Bronchial epithelial cell (primary cell): ENCODE measurements around the gene RFTN1. TPM values are rescaled to one million over a fixed set of nuclear protein-coding genes. Genes with fewer than 3 reads are reported as not detected.

Source experiments
- DNase-seq: peaks from one replicate; pipeline ENCODE4 v3.0.0-alpha.2; 2010; ENCODE audit warnings: low read depth
- FAIRE-seq: peaks from 2 replicates; lab custom pipeline; 2011; peaks lifted over from hg19 to GRCh38; lab: Jason Lieb, UNC
- H3K27me3 ChIP-seq: 2 replicates; pipeline ENCODE4 v1.5.1; 2011; ENCODE audit warnings: low read length; ENCODE audit not compliant: control insufficient read depth, insufficient read depth
- H3K36me3 ChIP-seq: 2 replicates; pipeline ENCODE4 v1.5.1; 2011; ENCODE audit warnings: low read length; ENCODE audit not compliant: control insufficient read depth, insufficient read depth
- H3K4me3 ChIP-seq: 2 replicates; pipeline ENCODE4 v1.5.1; 2011; ENCODE audit warnings: mild to moderate bottlenecking, low read depth, low read length, control low read depth
- CTCF ChIP-seq: IDR thresholded peaks from 2 replicates; pipeline ENCODE4 v1.5.1; 2011; ENCODE audit warnings: mild to moderate bottlenecking, moderate library complexity, low read length, control low read depth, inconsistent platforms; ENCODE audit not compliant: insufficient read depth, severe bottlenecking
- total RNA-seq: library from RNA; depleted of rRNA; stranded (reverse); fragments of >200 nt; gene quantifications from 2 replicates; pipeline ENCODE4 v1.2.1, GENCODE V29; 2014

RFTN1 gene
- total RNA-seq, 1 donor from 2014 or later = 9.2 TPM

GRCh38 chr3:16429086-16429485 lies 84.4 kb downstream of the RFTN1 start:
- no peak overlapping the region for H3K4me3 ChIP-seq
- TF ChIP-seq CTCF = no peak
- peaks cover 4% of the 10 kb centered on the region for H3K36me3 ChIP-seq
- no peak for FAIRE-seq
- H3K27me3 ChIP-seq = no peaks in the 10 kb centered on the region
- peak; percentile 25 for DNase-seq

- no peaks in the 10 kb centered on the region for H3K27me3 ChIP-seq
- peaks cover 3% of the 10 kb centered on the region for H3K36me3 ChIP-seq
- no peak overlapping the region for H3K4me3 ChIP-seq
- DNase-seq = no peak
- no peak for TF ChIP-seq CTCF
- peak; percentile 50 for FAIRE-seq
Measured at GRCh38 chr3:16428612-16429011, 84.9 kb downstream of the RFTN1 start.

GRCh38 chr3:16427103-16427965 lies 86.2 kb downstream of the RFTN1 start:
- no peak for FAIRE-seq
- Histone ChIP-seq H3K27me3 (no peaks in the 10 kb centered on the region), H3K4me3 (no peak overlapping the region), H3K36me3 (peaks cover 3% of the 10 kb centered on the region)
- TF ChIP-seq CTCF = no peak
- peak; percentile 63 for DNase-seq

- H3K4me3 ChIP-seq = no peak overlapping the region
- DNase-seq (no peak), FAIRE-seq (no peak)
- peaks cover 2% of the 10 kb centered on the region for H3K36me3 ChIP-seq
- no peaks in the 10 kb centered on the region for H3K27me3 ChIP-seq
- TF ChIP-seq CTCF = no peak
Measured at GRCh38 chr3:16426665-16427064, 86.8 kb downstream of the RFTN1 start.

- no peak for FAIRE-seq
- no peak overlapping the region for H3K4me3 ChIP-seq
- no peaks in the 10 kb centered on the region for H3K27me3 ChIP-seq
- no peak for TF ChIP-seq CTCF
- peaks cover 2% of the 10 kb centered on the region for H3K36me3 ChIP-seq
- no peak for DNase-seq
Measured at GRCh38 chr3:16426029-16426400, 87.5 kb downstream of the RFTN1 start.
